ENCODE measurements around the gene KRT72.

KRT72 gene

DNA sequence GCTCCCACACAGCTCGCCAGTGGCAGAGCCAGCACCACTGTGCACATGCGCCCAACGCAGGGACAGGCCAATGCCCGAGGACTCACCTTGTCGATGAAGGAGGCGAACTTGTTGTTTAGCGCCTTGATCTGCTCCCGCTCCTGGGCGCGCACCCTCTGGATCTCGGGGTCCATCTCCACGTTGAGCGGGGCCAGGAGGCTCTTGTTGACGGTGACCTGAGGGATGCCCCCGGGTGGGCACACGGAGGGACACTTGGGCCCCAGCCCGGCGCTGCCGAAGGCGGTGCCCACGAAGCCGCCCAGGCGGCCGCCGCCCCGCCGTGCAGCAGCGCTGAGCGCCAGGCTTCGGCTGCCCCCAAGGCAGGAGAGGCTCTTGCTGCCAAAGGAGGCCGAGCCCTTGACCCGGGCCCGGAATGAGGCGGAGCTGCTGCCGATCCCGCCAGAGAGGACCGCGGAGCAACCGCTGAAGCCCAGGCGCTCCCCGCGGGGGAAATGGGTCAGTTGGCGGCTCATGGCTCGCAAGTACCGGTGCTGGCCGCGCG lies at the start of gene KRT72:
TSS of gene KRT72 (minus strand) at position 523 of the 541 bp plus-strand sequence. CDS start at position 512, 11 bp downstream.
- no peak for DNase-seq

GRCh38 chr12:52650520-52651081 lies 49.3 kb upstream of the KRT72 start:
- DNase-seq = no peak

- no peak for DNase-seq
Observed at GRCh38 chr12:52649066-52649465, 47.8 kb upstream of the KRT72 start.

- DNase-seq = no peak
Observed at GRCh38 chr12:52648012-52648550, 46.8 kb upstream of the KRT72 start.

- no peak for DNase-seq
Observed at GRCh38 chr12:52647601-52648000, 46.3 kb upstream of the KRT72 start.

DNA sequence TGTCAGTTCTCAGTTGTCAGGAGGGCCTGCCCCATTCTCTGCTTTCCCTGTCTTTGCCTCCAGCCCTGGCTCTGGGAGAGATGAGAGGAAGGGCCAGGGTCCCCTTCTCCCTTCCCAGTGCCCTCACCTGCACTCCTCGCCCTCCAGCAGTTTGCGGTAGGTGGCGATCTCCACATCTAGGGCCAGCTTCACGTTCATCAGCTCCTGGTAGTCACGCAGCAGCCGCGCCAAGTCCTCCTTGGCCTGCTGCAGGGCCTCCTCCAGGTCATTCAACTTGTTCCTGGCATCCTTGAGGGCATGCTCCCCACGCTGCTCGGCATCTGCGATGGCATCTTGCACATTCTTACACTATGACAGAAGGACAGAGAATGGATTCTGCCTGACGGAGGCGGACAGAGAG lies 45.4 kb upstream of the KRT72 start:
- DNase-seq = no peak

GRCh38 chr12:52645982-52646381 lies 44.7 kb upstream of the KRT72 start:
- no peak for DNase-seq

DNA sequence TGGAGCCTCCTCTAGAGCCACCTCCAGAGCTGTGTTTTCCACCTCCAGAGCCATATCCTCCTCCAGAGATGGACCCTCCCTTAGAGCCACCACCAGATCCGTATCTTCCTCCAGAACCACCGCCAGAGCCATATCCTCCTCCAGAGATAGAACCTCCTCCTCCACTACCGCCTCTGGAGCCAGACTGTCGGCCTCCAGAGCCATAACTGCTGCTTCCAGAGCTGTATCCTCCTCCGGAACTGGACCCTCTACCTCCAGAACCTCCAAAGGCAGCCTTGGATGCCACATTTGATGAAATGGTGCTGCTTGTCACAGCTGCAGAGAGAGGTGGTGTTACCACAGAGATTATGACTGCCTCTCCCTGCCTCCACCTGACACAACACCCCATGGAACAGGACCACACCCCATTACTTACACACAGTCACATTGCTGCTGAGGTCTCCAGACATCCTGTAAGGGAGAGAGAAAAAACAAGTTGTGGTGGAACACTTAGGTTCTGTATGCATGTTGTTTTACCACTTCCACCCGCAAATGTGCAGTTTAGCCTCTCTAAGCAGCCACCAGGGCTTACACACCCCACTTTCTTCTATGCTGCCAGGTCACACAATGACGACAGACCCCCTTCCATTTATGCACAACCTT lies 44.0 kb upstream of the KRT72 start:
- DNase-seq = no peak

GRCh38 chr12:52644078-52644415 lies 42.8 kb upstream of the KRT72 start:
- DNase-seq = no peak

GRCh38 chr12:52643233-52644077 lies 42.2 kb upstream of the KRT72 start:
- no peak for DNase-seq

- no peak for DNase-seq
Observed at GRCh38 chr12:52641468-52641867, 40.2 kb upstream of the KRT72 start.

GRCh38 chr12:52637299-52637698 lies 36.0 kb upstream of the KRT72 start:
- DNase-seq = no peak

GRCh38 chr12:52636592-52637258 lies 35.5 kb upstream of the KRT72 start:
- DNase-seq = no peak

GRCh38 chr12:52636189-52636588 lies 34.9 kb upstream of the KRT72 start:
- no peak for DNase-seq

DNA sequence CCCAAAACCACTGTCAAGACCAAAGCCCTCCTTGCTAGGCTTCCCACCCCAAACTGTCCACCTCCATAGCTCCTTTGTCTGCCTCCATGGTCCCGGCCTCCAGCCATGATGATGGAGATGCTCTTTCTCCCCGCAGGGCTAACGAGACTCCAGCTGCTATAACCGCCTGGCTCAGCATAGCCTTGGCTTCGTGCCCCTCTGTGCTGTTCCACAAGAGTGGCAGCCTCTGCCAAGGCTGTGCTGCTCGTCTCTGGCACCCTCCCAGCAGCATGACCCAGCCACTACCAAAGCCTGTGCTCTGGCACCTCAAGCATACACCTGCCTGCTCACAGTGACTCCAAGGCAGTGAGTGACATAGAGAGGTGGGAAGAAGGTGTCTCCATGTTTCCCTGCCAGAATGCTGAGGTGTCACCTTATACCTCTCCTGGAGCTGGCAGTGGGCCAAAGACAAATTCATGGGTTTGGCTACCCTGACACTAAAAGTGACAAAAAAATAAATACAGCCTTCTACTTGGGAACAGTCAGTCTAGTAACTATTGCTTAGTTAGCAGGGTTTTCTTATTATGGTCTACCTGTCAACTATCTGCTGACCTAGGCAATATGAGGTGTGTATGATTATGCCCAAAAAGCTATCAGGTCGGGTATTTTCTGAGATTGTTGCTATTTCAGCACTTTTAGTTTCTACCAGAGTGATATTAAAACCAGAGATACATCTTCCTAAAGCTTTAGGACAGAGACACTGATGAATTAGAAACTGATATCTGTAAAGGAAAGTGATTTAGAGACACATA lies 33.2 kb upstream of the KRT72 start:
- DNase-seq = no peak

DNA sequence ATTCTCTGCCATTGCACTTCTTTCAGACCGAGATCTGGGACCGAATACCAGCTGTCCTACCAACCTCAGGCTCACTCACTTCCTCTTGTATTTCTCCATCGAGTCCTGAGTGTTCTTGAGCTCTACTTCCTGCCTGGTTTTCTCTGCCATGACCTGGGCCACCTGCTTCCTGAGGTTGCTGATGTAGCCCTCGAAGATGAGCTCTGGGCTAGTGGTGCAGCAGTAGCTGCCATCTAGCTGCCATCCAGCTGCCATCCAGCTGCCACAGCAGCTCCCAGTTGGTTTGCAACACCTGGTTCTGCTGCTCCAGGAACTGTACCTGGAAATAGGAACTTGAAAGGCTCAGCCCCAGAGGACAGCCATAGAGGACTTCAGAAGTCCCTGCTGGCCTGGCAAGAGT lies 32.1 kb upstream of the KRT72 start:
- DNase-seq = no peak

- DNase-seq = no peak
Observed at GRCh38 chr12:52632656-52633055, 31.4 kb upstream of the KRT72 start.

DNA sequence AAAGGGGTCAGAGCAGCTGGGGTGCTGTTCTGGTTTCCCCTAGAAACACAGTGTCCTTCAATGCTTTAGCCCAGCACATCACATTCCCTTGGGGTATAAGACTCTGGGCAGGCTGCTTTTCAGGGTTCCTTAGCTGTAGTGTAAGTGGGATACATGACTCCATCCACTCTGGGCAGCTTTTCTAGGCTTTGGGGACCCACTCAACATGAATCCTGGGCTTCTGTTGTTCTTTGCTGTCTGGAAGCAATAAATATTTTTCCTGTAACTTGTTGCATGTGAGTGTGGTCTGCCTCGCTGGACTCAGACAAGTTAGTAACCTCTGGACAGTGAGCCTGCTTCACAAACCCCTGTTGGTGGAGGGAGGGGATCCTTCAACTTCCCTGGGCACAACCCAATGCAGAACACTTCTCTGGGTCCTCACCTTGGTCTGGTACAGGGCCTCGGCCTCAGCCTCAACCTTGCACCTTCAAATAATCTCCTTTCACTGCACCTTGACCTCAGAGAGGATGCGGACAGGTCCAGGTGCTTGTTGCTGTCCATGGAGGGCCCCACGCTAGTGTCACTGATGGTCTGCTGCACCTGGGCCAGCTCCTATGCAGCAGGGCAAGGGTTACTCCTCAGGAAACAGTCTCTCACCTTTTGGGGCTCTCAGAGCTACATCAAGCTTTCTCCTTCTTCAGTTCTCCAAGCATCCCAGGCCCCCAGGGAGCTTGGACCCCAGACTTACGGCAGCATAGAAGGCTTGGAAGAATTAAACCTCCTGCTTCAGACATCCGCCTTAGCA lies 30.6 kb upstream of the KRT72 start:
- DNase-seq = no peak

DNA sequence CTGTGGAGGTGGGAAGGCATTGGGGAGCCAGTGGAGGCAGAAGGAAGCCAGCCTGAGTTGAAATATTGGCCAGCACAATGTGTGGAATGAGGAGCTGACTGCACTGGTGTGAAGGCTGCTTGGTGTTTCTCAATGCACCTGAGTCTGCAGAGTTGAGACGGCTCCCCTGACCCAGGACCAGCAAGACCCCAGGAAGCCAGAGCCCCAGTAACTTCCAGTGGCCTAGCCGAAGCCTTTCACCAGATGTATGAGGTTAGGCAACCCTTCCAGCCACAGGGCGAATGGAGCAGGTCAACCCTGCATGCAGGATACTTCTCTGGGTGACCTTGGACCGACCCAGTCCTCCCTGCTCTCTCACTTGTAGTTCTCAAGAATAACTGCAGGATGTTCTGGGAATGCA lies 30.0 kb upstream of the KRT72 start:
- no peak for DNase-seq

DNA sequence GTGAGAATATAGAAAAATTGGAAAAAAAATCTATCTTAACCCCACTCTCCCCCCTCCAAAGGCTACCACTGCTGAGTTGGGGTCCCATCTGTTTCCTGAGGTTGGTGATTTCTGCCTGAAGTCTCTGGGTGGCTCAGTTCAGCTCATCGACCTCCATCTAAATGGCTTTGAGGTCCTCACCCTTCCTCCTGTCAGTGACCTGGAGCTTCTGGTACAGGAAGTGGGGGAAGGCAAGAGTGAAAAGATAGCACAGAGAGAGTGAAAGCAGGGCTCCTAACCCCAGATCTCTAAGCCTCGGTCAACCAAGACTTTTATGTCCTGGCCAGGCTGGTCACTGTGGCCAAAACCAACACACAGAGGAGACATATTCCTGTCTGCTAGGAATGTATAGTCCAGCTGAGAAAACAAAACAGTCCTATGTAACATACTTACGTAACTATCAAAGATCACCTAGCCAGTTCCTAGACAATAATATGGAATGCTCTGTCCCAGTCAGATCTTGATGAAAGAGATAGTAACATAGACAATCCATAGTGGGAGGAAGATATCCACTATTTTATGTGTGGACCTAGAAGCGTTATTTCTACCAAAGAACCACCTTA lies 29.4 kb upstream of the KRT72 start:
- DNase-seq = no peak

- no peak for DNase-seq
Observed at GRCh38 chr12:52630008-52630500, 28.8 kb upstream of the KRT72 start.

Measured in activated naive CD4-positive, alpha-beta T cell treated with Interleukin-2 at 50 U/mL for 16 hours (primary cell).